Right renal pelvis (tissue), 4 donors: ENCODE measurements around the gene ASTL. TPM values are rescaled to one million over a fixed set of nuclear protein-coding genes. Genes with fewer than 3 reads are reported as not detected.
"Not testable (repeated sequence)": the region's sequence is repeated elsewhere in the genome, so short reads cannot be mapped to it uniquely, and the experiment has no call there.

Source experiments
- DNase-seq, 4 donors: peaks; one replicate each; pipeline ENCODE4 v3.0.0-alpha.2; 2013; ENCODE audit warnings: low read depth in 4 of 4, low spot score in 3 of 4, missing footprints in 1 of 4
- polyA plus RNA-seq, 4 donors: library from polyadenylated mRNA; unstranded; fragments of 120-200 nt; gene quantifications; one replicate each; pipeline ENCODE4 v1.2.1, GENCODE V29; 2013; ENCODE audit not compliant: insufficient read length in 4 of 4

The ASTL gene
- polyA plus RNA-seq, 4 donors = 0.23 to 0.32 TPM; not detected in 2

DNA sequence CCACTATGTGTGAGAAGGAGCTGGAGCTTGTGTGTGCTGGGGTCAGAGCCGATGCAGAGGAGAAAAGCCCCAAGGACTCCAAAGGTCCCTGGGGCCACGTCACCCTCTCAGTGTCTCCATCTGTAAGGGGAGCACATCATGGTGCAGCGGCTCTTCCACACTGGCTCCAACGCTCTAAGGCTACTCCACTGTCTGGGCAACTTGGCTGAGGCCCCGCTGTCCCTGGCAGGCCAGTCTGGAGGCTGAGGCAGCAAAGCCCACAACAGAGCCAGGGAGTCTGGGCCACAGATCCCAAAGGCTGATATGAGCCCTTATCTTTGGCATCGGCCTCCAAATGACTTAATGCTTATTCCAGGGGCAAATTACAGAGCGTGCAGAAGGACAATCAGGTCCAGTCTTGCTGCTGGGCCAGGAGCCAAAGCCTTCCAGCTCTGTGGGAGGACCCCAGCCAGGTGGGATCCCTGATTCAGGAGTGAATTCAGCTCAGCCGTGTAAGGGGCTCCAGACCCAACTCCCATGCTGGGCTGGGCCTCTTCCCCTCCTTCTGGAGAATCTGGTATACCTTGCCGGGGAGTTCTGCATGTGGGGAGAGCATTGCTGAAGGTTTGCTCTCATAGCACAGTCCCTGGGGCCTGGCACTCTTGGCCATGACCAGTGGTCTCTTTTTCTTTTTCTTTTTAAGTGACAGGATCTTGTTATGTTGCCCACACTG is 8.7 kb upstream of the ASTL start:
- no peak for DNase-seq

DNA sequence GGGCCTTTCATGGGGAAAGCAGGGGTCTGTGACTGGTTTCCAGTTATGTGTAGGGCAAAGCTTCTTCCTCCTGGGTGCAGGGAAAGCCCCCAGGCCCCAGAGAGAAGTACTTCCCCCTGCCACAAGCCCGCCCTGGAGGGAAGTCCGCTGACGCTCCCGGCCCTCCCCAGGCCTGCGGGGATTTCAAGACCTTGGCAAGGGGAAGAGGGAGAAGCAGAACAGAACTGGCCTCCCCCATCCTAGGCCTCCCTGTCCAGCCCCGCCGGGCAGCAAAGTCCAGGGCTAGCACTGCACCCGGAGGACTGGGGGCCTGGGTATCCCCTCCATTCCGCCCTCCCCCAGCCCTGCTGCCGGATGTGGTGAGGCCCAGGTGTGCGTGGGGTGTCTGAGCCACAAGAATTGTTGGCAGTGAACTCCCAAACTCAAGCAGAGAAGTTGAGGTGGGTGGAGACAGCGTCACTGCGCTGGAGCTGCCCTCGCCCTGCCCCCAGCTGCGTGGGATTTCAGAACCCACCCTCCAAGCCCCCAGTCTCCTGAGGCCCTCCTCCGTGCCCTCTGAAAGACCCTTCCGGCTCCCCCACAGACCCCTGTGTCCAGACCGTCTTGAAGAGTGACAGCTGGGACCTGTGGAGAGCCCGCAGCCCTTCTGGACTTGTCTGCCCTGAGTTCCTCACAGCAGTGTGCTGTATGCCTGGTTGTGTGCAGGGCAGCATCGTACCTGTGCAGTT is 8.0 kb upstream of the ASTL start:
- no peak for DNase-seq

DNA sequence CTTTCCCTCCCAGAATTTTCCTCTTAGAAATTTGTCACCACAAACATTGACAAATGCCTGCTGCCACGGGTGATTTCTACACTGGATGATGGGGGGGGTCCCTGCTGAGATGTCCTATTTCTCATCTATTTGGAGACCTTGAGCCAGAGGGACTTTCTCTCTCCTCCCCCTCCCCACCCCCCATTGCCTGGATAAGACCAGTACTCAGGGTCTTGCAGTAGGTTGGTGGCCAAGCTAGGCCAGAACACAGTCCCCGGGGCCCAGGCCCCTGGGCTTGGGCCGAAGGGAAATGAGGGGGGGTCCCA is 7.5 kb upstream of the ASTL start:
- no peak for DNase-seq

DNA sequence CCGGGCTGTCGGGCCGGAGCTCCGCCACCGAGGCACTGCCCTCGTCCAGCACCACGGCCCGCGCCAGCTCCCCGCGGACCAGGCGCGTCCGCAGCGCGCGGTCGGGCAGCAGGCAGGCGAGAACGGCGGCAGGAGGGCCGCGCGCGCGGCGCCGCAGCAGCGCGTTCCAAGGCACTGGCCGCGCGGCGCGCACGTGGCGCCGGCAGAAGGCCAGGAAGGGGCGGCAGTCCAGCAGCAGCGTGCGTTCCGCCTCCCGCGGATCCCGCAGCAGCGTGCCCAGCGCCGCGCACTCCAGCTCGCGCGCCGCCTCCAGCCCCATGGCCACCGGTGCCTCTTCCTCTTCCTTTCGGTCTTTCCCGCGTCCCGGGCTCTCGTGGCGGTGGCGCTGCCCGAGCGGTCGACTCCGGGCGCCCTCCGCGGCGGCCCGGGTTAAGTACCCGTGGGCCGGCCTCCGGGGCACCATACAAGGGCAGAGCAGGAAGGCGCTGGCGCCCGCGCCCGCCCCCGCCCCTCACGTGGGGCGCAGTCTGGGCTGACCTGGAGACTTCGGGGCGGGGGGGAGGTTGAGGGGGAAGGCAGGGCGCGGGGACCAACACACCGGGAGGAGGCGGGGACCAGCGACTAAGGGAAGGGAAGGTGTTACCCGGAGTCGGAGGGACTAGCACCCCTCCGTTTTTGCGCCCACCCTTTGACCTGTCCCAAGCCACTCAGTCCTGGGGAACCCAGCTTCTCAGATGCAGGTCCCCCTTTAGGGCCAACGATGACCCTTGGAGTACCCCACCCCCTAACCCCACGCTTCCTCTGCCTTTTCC is 6.9 kb upstream of the ASTL start, which contains the start of gene DUSP2:
DUSP2 (minus strand) TSS at position 405 of the 812 bp plus-strand sequence; CDS start at position 319, 86 bp downstream.
- no peak for DNase-seq

DNA sequence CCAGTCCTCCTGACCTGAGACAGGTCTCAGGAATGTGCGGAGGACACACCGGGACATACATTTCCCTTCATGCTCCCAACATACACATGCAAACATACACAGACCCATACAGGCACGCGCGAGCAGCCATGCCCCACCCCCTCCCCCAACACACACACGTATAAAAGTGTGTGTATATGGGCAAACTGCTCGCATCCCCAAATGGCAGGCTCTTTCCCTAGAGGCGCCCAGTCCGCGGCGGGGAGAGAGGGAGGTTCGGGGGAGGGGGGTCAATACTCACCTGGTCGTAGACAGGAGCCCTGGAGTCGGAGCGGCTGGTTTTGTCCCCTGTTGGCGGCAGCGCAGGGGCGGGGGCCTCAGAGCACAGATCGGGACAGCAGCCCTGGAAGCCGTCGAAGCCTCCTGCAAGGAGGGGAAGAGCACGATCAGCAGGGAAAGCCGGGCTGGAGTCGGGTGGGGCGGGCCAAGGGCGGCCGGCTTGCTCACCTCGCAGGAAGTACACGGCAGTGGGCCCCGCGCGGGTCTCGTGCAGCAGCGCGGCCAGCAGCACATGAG is 6.3 kb upstream of the ASTL start:
- no peak for DNase-seq

DNA sequence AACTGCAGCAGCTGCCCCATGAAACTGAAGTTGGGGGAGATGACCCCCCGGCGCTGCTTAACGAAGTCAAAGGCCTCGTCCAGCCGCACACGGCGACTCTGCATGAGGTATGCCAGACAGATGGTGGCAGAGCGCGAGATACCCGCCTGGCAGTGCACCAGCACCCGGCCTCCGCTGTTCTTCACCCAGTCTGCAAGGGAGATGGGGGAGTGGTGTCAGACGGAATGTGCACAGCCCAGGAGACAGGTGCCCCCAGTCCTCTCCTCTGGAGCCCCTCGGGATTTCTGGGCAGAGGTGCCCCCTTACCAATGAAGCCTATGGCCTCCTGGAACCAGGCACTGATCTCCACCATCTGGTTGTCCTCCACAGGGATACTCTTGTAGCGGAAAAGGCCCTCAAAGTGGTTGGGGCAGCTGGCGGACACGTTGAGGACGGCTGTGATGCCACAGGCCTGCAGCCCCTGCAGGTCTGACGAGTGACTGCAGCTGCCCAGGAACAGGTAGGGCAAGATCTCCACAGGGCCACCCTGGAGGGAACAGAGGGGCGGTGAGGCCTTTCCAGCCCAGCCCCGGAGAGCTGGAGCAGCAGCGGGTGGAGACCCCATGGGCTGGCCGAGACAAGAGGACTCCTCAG is 5.7 kb upstream of the ASTL start:
- DNase-seq = no peak

DNA sequence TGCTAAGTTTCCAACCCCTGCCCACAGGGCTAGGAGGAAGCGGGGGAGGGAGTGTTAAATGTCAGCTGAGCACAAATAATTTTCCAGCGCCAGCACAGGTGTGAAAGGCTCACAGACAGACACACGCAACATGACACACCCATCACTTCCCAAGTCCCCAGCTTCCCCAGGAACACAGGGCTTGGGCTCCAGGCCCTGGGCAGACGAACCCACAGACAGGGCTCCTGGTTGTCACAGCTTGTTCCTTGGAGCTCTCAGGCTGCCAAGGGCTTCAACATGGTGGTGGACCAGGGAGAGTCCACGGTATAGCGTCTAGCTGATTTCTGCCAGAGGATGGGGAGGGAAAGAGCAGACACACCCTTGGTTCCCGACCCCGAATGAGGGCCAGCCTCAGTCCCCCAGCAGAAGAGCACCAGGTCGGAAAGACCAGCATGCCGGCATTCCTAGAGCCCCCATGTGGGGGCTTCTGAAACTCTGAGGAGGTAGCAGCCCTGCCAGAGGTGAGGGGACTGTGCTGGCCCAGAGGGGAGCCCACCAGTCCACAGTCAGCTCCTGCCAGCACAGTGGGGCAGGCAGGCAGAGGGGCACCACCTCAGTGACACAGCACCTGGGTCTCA is 5.0 kb upstream of the ASTL start:
- no peak for DNase-seq

DNA sequence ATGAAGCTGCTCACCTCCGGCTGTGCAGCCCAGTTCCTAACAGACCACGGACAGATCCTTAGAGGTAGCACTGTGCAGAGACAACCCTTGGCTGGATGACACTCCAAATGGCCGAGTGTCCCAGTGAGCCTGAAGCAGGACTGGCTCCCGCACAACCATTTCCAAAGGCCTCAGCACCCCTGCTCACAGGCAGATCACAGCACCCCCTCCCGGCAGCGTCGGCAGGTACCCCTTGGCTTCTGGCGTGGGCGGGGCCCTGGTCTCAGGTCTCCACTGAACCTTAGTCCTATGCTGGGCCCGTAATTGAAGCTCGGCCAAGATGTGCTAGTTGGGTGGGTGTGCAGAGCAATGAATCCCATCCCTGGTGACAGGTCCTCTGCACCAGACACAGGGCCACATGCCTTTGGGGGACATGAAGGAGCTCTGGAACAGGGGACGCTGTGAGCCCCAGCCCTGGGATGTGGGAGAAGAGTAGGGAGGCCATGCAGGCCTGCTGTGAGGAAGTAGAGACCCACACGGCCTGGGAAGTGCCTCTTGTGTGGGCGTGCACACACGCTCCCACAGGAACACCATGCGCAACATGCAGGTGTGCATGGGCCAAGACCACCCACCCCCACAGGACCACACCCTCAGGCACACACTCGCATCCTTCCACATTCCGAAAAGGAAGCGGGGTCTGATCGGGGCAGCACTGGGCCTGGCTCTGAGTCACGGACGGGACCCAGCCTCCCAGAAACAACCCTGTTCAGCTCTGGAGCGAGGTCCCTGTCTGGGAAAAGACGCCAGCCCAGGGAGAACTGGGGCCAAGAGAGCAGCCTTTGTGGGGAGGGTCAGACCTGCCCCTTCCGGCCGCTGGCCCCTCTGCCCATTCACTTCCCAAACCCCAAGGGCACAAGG is 4.2 kb upstream of the ASTL start:
- DNase-seq = no peak

DNA sequence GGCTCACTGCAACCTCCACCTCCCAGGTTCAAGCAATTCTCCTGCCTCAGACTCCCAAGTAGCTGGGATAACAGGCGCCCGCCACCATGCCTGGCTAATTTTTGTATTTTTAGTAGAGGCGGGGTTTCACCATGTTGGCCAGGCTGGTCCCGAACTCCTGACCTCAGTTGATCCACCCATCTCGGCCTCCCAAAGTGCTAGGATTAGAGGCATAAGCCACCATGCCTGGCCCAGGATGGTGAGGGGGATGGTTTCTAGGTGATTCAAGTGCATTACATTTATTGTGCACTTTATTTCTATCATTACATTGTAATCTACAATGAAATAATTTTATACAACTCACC is 3.3 kb upstream of the ASTL start:
- DNase-seq = not testable (repeated sequence)

DNA sequence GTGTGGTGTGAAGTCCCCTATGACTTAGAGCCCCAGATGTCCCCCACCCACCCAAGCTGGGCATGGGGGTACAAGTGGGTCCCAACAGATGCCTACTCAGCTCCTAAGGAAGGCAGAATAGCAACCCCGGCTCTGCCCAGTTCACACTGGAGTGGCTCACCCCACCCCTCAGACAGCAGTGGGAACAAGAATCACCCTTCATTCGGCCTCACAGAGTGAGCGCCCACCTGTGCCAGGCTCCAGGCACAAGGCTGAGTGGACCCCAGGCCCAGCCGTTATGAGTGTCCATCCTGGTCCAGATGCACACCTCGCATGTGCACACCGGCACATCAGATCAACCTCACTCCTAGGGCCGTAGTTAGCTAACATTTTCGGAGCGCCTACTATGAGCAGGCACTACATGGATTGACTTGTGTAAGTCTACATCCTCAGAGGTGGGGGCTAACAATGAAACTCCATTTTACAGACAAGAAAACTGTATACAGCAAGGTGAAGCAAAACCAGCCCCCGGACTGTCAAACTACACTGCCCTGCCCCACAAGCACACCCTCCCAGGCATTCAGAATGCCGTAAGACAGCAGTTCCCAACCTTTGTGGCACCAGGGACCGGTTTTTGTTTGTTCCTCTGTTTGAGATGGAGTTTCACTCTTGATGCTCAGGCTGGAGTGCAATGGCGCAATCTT is 2.8 kb upstream of the ASTL start:
- no peak for DNase-seq

DNA sequence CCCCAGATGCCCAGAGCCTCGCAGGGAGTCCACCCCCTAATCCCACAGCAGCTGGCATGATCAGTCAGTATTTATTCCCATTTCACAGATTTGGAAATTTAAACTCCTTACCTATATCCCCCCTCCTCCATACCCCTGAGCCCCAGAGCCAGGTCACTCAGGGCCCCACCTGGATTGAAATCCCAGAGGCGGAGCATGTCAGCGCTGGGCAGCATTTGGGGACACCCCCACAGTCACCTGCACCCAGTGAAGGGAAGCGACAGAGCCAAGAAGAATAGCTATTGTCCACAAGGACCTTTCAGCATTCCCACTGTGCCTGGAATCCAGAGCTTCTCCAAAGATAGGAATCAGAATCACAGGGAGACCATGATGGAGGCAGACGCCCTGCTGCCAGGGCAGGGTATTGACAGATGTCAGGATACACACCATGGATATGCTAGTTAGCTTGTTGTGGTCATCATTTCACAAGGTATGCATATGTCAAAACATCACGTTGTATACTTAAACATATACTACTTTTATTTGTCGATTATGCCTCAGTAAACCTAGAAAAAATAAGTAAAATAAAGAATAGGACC is 968 bp upstream of the ASTL start:
- DNase-seq = no peak

DNA sequence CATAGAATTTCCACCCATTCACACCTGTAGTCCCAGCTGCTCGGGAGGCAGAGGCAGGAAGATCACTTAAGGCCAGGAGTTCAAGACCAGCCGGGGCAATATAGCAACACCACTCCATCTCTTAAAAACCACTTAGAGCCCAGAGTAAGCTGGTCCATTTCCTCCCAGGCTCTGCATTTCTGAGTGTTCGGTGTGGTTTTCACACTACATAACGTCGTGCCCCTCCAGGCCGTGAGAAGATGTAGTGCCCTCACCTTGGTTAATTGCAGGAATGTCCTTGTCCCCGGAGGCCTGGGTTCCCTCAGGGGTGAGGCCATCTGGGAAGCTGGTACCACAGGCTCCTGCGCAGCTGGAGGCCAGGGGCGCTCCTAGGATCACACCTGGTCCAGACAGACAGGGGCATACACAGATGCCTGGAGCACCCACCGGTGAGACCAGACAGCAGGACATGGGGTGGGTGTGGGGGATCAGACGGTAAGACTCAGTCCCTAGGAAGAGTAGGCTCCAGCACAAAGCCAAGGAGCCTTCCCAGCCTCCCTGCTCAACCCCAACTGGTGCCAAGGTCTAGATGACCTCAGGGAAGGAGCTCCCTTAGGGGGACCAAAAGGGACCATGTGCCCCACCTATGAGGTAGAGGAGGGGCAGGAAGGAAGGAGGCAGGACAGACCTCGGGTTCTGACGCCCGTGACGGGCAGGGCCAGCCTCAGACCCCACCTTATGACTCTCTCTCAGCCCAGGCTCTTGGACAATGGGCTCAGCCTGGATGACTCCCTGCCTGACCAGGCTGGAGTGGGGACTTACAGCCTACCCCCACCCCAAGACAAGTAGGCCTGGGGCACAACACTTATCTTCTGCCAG is 752 bp downstream of the ASTL start:
- no peak for DNase-seq

DNA sequence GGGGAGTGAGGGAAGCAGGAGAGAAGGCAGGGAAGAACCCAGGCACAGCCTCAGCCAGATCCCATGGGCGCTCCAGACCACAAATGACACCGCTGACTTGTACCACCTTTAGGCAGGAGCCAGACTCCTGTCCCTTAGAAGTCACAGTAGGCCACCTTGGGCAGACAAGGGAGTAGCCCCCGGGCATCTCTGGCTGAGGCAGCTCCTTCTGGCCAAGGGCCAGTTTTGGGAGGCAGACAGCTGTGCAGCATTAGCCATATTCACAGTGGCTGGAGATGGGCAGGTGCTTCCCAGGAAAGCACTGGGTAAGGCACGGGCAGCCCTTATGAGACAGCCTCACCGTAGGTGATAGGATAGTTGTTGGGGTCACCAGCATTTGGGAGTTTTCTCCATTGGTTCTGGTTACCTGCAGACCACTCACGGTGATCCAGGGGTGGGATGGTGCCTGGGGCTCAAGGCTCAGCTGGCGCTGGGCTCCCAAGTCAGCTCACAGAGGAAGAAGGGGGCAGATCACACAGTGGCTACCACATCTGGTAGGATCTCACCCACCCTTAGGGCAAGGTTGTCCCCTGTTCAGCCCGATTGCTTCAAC is 2.1 kb downstream of the ASTL start:
- no peak for DNase-seq

DNA sequence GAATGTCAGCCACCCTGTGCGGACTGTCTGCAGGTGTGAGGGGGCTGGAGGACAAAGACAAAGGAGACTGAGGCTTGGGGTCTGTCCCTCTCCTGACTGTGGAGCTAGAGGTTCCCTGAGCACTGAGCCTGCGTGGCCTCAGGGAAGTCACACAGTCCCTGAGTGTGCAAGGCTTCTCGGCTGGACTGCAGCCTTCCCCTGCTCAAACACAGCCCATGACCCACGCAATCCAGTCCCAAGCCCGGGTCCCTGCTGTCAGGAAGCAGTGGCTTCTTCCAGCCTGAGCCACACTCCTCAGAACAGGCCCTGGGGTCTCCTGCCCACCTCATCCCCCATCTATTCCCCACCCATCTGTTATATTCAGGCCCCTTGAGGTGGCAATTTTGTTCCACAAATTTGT is 2.7 kb downstream of the ASTL start:
- no peak for DNase-seq

DNA sequence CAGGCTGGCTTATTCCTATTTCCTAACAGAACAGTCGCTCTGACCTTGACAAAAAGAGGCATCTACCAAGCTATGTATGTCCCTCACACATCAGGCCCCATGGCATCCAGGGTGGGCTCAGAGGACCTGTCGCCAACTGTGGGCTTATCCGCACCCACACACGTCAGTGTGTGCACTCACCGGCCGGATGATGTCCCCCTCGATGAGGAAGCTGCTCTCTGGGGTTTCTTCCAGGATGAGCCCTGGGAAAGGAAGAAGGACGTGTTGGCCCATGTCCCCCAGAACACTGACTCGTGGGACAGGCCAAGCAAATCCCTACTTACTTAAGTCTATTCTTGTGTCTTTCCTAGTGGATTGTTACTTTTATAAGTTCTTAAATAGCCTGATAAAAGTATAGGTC is 3.1 kb downstream of the ASTL start:
- no peak for DNase-seq

DNA sequence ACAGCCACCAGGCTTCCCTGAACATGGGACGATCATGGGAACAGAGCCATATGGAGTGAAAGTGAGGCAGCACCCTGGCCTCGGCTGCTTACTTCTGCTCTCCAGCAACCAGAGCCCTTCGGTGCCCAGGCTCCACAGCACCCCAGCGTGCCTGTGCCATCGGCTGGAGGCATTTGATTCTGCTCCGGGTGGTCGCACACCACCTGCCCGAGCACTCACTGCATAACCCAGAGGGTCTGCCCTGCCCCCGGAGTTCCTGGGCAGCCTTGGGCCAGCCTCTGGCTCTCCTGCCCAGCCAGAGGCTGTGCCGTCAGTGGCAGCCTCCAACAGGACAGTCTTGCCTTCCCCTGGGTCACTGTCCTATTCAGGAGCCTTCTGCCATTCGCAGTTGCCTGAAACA is 3.9 kb downstream of the ASTL start:
- no peak for DNase-seq
